ENCODE data around the gene EGLN3. TPM values are rescaled to one million over a fixed set of nuclear protein-coding genes. Genes with fewer than 3 reads are reported as not detected.

The EGLN3 gene
- polyA plus RNA-seq, 1 donor from 2014 or later: not detected

DNA sequence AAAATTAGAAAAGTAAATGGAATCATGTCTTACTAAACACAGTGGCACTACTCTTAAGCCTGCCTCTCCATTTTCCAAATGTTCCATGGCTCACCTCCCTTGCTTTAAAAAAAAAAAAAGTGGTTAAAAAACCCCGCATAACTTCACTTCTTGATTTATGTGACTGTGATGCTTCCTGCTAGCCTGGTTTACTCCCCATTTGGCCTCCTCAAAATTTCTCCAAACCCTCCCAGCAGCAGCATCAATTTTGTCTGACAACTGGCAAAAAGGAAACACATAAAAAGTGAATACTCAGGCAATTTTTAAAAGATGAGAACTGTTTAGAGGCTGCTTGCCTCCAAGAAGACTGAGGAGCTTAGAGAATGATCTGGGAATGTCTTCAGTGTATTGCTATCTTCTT, 17.8 kb upstream of the EGLN3 start:
- H3K79me2 ChIP-seq (replicated peaks; ENCODE audit: insufficient read depth, low read length): no peaks in the 10 kb centered on the region
- no peaks in the 10 kb centered on the region for H3K36me3 ChIP-seq (ENCODE audit: insufficient read depth, low read length)
- no peaks in the 10 kb centered on the region for H3K9me3 ChIP-seq (ENCODE audit: low read length)
- H3K27ac ChIP-seq (ENCODE audit: low read length): no peak overlapping the region
- H3K4me2 ChIP-seq (ENCODE audit: low read length): no peak overlapping the region
- H3K9me2 ChIP-seq (ENCODE audit: insufficient read depth, low read length): no peaks in the 10 kb centered on the region
- no peak overlapping the region for H3K9ac ChIP-seq (ENCODE audit: low read length)
- no peak overlapping the region for H2AFZ ChIP-seq (ENCODE audit: low read depth, low read length)
- H4K20me1 ChIP-seq (ENCODE audit: insufficient read depth): no peaks in the 10 kb centered on the region
- H3K27me3 ChIP-seq (ENCODE audit: insufficient read depth, low read depth, low read length): no peaks in the 10 kb centered on the region
- TF ChIP-seq POLR2AphosphoS5 (IDR thresholded peaks at IDR 0.05): no peak
- TF ChIP-seq RAD21 (conservative IDR thresholded peaks at IDR 0.05): no peak
- no peaks in the 10 kb centered on the region for H3F3A ChIP-seq (ENCODE audit: insufficient read depth, low read length, poor library complexity, severe bottlenecking)
- H3K4me3 ChIP-seq (ENCODE audit: low read length): no peak overlapping the region

DNA sequence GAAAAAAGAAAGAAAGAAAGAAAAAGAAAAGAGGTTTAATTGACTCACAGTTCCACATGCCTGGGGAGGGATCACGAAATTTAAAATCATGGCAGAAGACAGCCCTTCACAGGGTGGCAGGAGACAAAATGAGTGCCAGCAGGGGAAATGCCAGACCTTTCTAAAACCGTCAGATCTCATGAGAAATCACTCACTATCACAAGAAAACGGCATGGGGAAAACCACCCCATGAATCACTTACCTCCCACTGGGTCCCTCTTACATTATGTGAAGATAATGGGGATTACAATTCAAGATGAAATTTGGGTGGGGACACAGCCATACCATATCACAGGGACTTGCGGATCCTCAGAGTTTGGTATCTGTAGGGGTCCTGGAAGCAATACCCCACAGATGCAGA, 16.3 kb upstream of the EGLN3 start:
- no peaks in the 10 kb centered on the region for H4K20me1 ChIP-seq (ENCODE audit: insufficient read depth)
- H3F3A ChIP-seq (ENCODE audit: insufficient read depth, low read length, poor library complexity, severe bottlenecking): no peaks in the 10 kb centered on the region
- H3K9ac ChIP-seq (ENCODE audit: low read length): no peak overlapping the region
- H3K79me2 ChIP-seq (replicated peaks; ENCODE audit: insufficient read depth, low read length): no peaks in the 10 kb centered on the region
- TF ChIP-seq, protein P1, sequence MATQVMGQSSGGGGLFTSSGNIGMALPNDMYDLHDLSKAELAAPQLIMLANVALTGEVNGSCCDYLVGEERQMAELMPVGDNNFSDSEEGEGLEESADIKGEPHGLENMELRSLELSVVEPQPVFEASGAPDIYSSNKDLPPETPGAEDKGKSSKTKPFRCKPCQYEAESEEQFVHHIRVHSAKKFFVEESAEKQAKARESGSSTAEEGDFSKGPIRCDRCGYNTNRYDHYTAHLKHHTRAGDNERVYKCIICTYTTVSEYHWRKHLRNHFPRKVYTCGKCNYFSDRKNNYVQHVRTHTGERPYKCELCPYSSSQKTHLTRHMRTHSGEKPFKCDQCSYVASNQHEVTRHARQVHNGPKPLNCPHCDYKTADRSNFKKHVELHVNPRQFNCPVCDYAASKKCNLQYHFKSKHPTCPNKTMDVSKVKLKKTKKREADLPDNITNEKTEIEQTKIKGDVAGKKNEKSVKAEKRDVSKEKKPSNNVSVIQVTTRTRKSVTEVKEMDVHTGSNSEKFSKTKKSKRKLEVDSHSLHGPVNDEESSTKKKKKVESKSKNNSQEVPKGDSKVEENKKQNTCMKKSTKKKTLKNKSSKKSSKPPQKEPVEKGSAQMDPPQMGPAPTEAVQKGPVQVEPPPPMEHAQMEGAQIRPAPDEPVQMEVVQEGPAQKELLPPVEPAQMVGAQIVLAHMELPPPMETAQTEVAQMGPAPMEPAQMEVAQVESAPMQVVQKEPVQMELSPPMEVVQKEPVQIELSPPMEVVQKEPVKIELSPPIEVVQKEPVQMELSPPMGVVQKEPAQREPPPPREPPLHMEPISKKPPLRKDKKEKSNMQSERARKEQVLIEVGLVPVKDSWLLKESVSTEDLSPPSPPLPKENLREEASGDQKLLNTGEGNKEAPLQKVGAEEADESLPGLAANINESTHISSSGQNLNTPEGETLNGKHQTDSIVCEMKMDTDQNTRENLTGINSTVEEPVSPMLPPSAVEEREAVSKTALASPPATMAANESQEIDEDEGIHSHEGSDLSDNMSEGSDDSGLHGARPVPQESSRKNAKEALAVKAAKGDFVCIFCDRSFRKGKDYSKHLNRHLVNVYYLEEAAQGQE (IDR thresholded peaks at IDR 0.05; ENCODE audit: borderline replicate concordance): no peak
- TF ChIP-seq EP300 (conservative IDR thresholded peaks at IDR 0.05; ENCODE audit: poor library complexity, severe bottlenecking): no peak
- TF ChIP-seq TAF1 (IDR thresholded peaks at IDR 0.05; ENCODE audit: low read depth): no peak
- no peak for TF ChIP-seq POLR2AphosphoS5 (IDR thresholded peaks at IDR 0.05)
- TF ChIP-seq, protein P2, sequence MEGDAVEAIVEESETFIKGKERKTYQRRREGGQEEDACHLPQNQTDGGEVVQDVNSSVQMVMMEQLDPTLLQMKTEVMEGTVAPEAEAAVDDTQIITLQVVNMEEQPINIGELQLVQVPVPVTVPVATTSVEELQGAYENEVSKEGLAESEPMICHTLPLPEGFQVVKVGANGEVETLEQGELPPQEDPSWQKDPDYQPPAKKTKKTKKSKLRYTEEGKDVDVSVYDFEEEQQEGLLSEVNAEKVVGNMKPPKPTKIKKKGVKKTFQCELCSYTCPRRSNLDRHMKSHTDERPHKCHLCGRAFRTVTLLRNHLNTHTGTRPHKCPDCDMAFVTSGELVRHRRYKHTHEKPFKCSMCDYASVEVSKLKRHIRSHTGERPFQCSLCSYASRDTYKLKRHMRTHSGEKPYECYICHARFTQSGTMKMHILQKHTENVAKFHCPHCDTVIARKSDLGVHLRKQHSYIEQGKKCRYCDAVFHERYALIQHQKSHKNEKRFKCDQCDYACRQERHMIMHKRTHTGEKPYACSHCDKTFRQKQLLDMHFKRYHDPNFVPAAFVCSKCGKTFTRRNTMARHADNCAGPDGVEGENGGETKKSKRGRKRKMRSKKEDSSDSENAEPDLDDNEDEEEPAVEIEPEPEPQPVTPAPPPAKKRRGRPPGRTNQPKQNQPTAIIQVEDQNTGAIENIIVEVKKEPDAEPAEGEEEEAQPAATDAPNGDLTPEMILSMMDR (IDR thresholded peaks at IDR 0.05; ENCODE audit: poor library complexity, severe bottlenecking): no peak
- TF ChIP-seq SMC3 (conservative IDR thresholded peaks at IDR 0.05; ENCODE audit: poor library complexity): no peak
- no peak for TF ChIP-seq RAD21 (conservative IDR thresholded peaks at IDR 0.05)
- no peak for TF ChIP-seq EZH2 (IDR thresholded peaks at IDR 0.05; ENCODE audit: borderline replicate concordance, insufficient read depth, low read length, poor library complexity, severe bottlenecking)
- TF ChIP-seq MXI1 (conservative IDR thresholded peaks at IDR 0.05; ENCODE audit: poor library complexity, severe bottlenecking): no peak
- no peak overlapping the region for H3K4me3 ChIP-seq (ENCODE audit: low read length)
- no peaks in the 10 kb centered on the region for H3K9me3 ChIP-seq (ENCODE audit: low read length)
- no peaks in the 10 kb centered on the region for H3K27me3 ChIP-seq (ENCODE audit: insufficient read depth, low read depth, low read length)
- H3K27ac ChIP-seq (ENCODE audit: low read length): no peak overlapping the region
- H2AFZ ChIP-seq (ENCODE audit: low read depth, low read length): no peak overlapping the region
- H3K4me2 ChIP-seq (ENCODE audit: low read length): no peak overlapping the region
- H3K9me2 ChIP-seq (ENCODE audit: insufficient read depth, low read length): no peaks in the 10 kb centered on the region
- no peaks in the 10 kb centered on the region for H3K36me3 ChIP-seq (ENCODE audit: insufficient read depth, low read length)

DNA sequence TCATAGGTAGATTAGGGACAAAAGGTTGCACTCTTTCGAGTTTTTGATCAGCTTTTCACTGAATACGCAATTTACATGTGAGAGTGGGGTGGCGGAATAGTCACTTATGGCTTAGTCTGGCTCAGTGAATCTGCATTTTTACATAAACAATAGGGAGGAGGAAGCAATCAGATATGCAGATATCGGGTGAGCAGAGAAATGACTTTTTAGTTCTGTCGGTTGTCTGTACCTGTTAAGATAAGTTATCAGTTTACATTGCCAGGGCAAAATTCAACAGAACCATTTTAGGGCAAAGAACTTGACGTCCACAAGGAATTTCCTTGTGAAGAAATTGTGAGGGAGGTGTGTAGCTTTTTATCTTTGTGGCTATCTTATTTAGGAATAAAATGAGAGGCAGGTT, 15.4 kb upstream of the EGLN3 start:
- no peaks in the 10 kb centered on the region for H3F3A ChIP-seq (ENCODE audit: insufficient read depth, low read length, poor library complexity, severe bottlenecking)
- no peak overlapping the region for H3K27ac ChIP-seq (ENCODE audit: low read length)
- no peak overlapping the region for H2AFZ ChIP-seq (ENCODE audit: low read depth, low read length)
- H3K36me3 ChIP-seq (ENCODE audit: insufficient read depth, low read length): no peaks in the 10 kb centered on the region
- H3K9me2 ChIP-seq (ENCODE audit: insufficient read depth, low read length): no peaks in the 10 kb centered on the region
- H3K9ac ChIP-seq (ENCODE audit: low read length): no peak overlapping the region
- TF ChIP-seq RAD21 (conservative IDR thresholded peaks at IDR 0.05) (no peak), MXI1 (conservative IDR thresholded peaks at IDR 0.05; ENCODE audit: poor library complexity, severe bottlenecking) (no peak), EZH2 (IDR thresholded peaks at IDR 0.05; ENCODE audit: borderline replicate concordance, insufficient read depth, low read length, poor library complexity, severe bottlenecking) (no peak), SMC3 (conservative IDR thresholded peaks at IDR 0.05; ENCODE audit: poor library complexity) (no peak), TAF1 (IDR thresholded peaks at IDR 0.05; ENCODE audit: low read depth) (no peak), EP300 (conservative IDR thresholded peaks at IDR 0.05; ENCODE audit: poor library complexity, severe bottlenecking) (no peak), POLR2AphosphoS5 (IDR thresholded peaks at IDR 0.05) (no peak)
- TF ChIP-seq, protein P1 (IDR thresholded peaks at IDR 0.05; ENCODE audit: borderline replicate concordance): no peak
- TF ChIP-seq, protein P2 (IDR thresholded peaks at IDR 0.05; ENCODE audit: poor library complexity, severe bottlenecking): no peak
- H3K4me2 ChIP-seq (ENCODE audit: low read length): no peak overlapping the region
- H3K4me3 ChIP-seq (ENCODE audit: low read length): no peak overlapping the region
- H4K20me1 ChIP-seq (ENCODE audit: insufficient read depth): no peaks in the 10 kb centered on the region
- H3K27me3 ChIP-seq (ENCODE audit: insufficient read depth, low read depth, low read length): no peaks in the 10 kb centered on the region
- H3K79me2 ChIP-seq (replicated peaks; ENCODE audit: insufficient read depth, low read length): no peaks in the 10 kb centered on the region
- H3K9me3 ChIP-seq (ENCODE audit: low read length): no peaks in the 10 kb centered on the region

All from neural cell (in vitro differentiated cells).